ENCODE measurements around the gene FFAR2.

- TF ChIP-seq EZH2 (IDR thresholded peaks at IDR 0.05; ENCODE audit: borderline replicate concordance, low read depth, low read length, severe bottlenecking) (no peak), CTCF (IDR thresholded peaks at IDR 0.05; ENCODE audit: extremely low read depth in 1 of 2, insufficient read depth in 1 of 2, low read depth in 1 of 2, low read length in 2 of 2) (no peak), POLR2AphosphoS5 (IDR thresholded peaks at IDR 0.05; ENCODE audit: insufficient read depth, low read depth, low read length) (no peak), POLR2A (IDR thresholded peaks at IDR 0.05; ENCODE audit: low read depth, low read length) (no peak), MAX (IDR thresholded peaks at IDR 0.05; ENCODE audit: insufficient read depth, insufficient read length) (no peak)
Measured at GRCh38 chr19:35439921-35440320, 8.1 kb upstream of the FFAR2 start.
